Left hindlimb (tissue), 1 donor: ENCODE measurements around the gene SIAE.
A peak's percentile ranks its signal among the peaks of the same experiment; 100 is the strongest.

Experiments used
- DNase-seq: peaks from one replicate; pipeline ENCODE4 v3.0.0-alpha.2; 2018

The SIAE gene, protein sequence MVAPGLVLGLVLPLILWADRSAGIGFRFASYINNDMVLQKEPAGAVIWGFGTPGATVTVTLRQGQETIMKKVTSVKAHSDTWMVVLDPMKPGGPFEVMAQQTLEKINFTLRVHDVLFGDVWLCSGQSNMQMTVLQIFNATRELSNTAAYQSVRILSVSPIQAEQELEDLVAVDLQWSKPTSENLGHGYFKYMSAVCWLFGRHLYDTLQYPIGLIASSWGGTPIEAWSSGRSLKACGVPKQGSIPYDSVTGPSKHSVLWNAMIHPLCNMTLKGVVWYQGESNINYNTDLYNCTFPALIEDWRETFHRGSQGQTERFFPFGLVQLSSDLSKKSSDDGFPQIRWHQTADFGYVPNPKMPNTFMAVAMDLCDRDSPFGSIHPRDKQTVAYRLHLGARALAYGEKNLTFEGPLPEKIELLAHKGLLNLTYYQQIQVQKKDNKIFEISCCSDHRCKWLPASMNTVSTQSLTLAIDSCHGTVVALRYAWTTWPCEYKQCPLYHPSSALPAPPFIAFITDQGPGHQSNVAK

GRCh38 chr11:124673333-124674167 is at the start of gene SIAE, which contains the start of gene SPA17:
TSS of gene SIAE (minus strand) at chr11:124673739. CDS start at chr11:124673708, 31 bp downstream.
TSS of gene SPA17 (plus strand) at chr11:124673904. CDS start at chr11:124675265, 1,361 bp downstream.
- DNase-seq, result peak; percentile 96

DNA sequence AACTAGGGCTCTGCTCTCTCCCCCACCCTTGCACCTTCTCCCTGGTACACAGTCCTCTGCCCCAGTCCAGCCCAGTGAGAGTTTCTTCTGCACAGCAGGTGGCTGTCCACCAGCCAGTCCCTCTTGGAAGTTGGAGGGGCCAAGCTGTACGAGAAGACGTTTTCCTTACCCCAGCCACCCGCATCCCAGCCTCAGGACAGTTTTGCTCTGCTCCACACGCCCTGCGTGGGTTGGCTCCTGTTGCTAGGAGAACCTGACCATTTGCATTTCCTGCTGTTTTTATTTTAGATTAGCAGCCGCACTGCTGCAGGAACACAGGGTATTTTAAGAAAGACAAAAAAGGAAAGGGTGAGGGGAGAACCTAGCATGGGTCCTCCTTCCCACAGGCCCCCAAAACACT is 48.6 kb upstream of the SIAE start:
- DNase-seq, result no peak

- DNase-seq, result no peak
These were observed 46.0 kb upstream of the SIAE start for GRCh38 chr11:124719534-124719933.

DNA sequence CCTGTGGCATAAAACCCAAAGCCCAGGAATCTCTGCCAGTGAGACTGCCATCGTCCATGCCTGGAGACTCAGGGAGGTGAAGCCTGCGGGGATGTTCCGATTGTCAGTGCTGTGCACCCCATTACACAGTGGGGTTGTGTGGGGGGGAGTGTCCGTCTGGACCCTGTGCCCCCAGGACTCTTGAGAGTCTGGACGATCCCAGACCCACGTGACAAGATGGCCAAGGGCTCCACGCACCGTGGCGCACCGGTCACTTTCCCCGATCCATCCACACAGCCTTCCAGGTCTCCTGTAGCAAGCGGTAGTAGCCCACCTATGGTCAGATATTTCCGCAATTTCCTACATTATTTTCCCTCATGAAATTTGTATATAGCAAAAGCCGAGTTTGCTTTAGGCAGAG is 45.3 kb upstream of the SIAE start:
- no peak for DNase-seq

DNA sequence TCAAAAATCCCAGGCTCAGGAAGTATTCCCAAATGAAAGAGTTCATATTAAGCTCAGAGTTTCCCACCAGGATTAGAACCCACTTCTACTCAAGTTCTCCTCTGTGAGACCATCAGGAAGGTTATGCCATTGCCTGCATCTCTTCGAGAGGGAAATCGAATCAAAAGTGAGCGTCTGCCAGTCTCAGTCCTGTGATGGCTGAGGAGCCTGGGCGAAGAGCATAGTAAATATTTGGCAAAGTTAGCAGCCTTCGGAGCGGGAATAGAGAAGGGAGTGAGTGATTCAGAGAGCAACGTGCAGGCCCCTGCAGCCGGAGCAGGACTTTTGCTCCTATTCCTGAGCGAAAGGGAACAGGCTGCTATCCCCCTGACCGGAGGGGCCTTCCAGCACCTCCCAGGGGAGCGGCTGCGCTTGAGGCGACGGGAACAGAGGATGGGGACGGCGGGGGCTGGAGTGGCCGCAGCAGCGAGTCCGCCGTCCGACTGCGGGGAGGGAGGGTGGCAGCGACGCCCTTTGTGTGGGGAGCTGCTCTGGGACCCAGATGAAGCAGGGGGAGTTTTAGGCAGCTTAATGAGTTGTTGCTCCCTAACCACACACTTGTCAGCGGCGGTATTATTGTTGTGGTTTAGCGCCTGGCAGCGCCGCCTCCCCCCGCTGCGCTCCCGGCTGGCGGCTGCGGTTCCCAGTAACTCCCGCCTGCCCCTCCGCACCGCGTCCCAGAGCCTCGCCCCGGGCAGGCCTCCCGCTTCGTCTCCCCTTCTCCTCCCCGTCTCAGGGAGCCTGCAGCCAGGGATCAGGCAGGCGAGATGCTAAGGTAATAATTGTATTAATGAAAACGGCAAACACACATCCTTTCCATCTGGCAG is 44.5 kb upstream of the SIAE start:
- no peak for DNase-seq

DNA sequence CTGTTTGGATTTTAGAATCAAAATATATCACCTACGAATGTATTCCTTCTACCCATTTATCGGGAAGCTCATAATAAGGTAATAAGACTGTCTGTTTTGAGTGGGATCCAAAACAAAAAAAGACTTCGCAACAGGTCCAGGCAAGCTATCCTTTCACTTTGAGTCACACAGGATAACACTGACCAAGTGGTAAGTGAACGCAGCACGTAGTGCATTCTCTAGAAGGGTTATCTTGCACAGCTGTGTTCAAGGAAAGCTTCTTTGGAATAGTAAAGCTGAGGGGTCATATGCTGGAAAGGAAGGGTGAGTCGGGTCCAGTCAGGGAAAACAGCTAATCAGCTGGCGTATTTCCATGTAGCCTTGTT is 43.9 kb upstream of the SIAE start:
- no peak for DNase-seq

- no peak for DNase-seq
These were observed 43.1 kb upstream of the SIAE start for GRCh38 chr11:124716591-124716990.

- DNase-seq, result no peak
These were observed 38.9 kb upstream of the SIAE start for GRCh38 chr11:124712392-124712791.

- no peak for DNase-seq
These were observed 34.3 kb upstream of the SIAE start for GRCh38 chr11:124707829-124708228.

- DNase-seq, result no peak
These were observed 26.5 kb upstream of the SIAE start for GRCh38 chr11:124700028-124700427.

GRCh38 chr11:124699547-124699946 is 26.0 kb upstream of the SIAE start:
- DNase-seq, result no peak

DNA sequence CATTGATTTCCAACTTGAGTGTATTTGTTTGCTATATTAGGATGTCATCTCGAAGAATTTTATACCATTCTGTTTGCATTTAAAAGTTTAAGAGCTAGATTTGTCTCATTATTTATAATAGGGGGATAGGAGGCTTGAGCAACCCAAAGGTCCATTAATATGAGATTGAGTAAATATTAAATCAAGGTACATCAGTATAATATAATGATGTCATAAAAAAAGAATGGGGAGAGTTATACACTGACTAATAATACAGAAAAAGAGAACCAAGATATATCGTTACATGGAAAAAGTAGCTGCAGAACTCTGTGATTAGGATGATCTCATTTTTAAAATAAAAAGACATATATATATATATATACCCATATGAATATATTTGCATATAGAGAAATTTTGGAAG is 19.6 kb upstream of the SIAE start:
- no peak for DNase-seq

GRCh38 chr11:124682443-124682842 is 8.9 kb upstream of the SIAE start:
- DNase-seq, result no peak

- no peak for DNase-seq
These were observed 7.9 kb upstream of the SIAE start for GRCh38 chr11:124681421-124681820.

DNA sequence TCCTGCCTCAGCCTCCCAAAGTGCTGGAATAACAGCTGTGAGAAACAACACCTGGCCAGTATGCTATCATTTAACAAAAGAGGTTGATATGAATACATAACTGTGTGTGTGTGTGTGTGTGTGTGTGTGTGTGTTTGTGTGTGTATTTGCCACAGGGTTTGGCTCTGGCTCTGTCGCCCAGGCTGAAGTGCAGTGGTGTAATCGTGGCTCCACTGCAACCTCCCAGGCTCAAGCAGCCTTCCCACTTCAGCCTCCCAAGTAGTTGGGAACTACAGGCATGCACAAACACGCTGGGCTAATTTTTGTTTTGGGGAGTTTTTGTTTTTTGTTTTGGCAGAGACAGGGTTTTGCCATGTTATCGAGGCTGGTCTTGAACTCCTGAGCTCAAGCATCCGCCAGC is 4.9 kb upstream of the SIAE start:
- DNase-seq, result no peak

DNA sequence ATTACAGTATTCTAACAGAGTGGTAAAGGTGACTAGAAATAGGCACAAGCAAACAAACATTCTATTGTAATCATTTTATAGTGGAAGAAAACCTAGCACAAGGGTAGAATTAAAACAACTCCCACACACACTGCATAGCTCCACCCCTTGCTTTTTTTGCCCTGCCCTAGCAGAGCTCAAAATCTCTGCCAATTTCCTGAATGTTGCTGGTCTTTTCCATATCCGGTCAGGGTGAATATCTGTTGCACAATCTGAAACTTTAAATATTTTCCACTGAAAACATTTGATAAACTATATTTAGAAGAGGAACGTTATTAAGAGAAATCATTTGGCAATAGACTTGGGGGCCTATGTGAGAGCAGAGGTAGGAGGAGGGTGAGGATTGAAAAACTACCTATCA is 2.8 kb upstream of the SIAE start:
- DNase-seq, result no peak

DNA sequence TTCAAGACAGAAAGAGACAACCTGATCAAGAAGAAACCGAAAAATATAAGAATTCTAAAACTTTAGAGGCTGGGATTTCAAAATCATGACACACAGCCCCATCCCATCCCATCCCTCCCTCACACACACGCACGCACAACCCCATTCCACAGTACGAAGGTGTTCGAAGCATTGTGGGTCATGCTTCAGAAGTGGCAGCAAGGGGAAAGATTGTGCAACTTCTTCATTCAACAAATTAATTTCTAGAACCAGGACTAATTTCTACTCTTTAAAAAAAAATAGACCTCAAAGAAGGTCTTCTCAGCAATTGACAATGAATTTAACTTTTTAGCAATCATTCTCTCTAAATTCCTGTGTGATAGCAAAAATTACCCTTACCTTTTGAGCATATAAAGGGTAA is 1.0 kb upstream of the SIAE start:
- DNase-seq, result no peak

GRCh38 chr11:124674168-124674517 is 604 bp upstream of the SIAE start:
- no peak for DNase-seq

GRCh38 chr11:124672536-124673215 is 863 bp downstream of the SIAE start:
- DNase-seq, result no peak

GRCh38 chr11:124670732-124671131 is 2.8 kb downstream of the SIAE start:
- no peak for DNase-seq

- DNase-seq, result no peak
These were observed 4.3 kb downstream of the SIAE start for GRCh38 chr11:124669193-124669592.

DNA sequence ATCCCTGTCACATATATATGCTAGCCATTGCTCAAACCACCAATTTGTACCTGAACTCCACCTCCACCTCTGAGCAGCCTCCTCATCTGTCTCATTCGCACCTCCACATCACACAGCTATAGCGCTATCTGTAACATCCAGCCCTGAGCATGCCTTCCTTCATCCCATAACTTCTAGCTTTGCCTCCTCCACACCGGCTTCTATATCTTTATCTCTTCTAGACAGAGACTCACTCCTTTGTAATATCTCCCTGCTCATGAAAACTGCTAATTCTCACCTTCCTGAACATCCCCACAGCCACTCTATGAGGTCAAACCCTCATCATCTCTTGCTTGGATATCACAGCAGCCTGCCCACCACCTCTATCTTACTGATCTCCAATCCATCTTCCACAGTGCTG is 5.9 kb downstream of the SIAE start:
- DNase-seq, result no peak
